Hepatic stellate cell (primary cell): ENCODE results near the gene ACOT6.
"Not testable (repeated sequence)": the region's sequence is repeated elsewhere in the genome, so short reads cannot be mapped to it uniquely, and the experiment has no call there.

Experiments
- DNase-seq: peaks from one replicate; pipeline ENCODE4 v3.0.0; 2011; ENCODE audit warnings: low spot score

ACOT6 gene

GRCh38 chr14:73651005-73651404, 38.7 kb downstream of the ACOT6 start:
- DNase-seq, result no peak

- no peak for DNase-seq
Measured at GRCh38 chr14:73655851-73656250, 43.5 kb downstream of the ACOT6 start.

GRCh38 chr14:73659202-73659601, 46.9 kb downstream of the ACOT6 start:
- DNase-seq, result not testable (repeated sequence)

- DNase-seq, result no peak
Measured at GRCh38 chr14:73660511-73660910, 48.2 kb downstream of the ACOT6 start.

GRCh38 chr14:73661872-73662271, 49.6 kb downstream of the ACOT6 start:
- no peak for DNase-seq

GRCh38 chr14:73662487-73662943, 50.2 kb downstream of the ACOT6 start:
- peak; percentile 63 for DNase-seq

- DNase-seq, result no peak
Measured at GRCh38 chr14:73663548-73664212, 51.4 kb downstream of the ACOT6 start.

- DNase-seq, result no peak
Measured at GRCh38 chr14:73665130-73665529, 52.8 kb downstream of the ACOT6 start.

GRCh38 chr14:73666583-73666982, 54.3 kb downstream of the ACOT6 start:
- DNase-seq, result no peak

GRCh38 chr14:73667854-73668253, 55.5 kb downstream of the ACOT6 start:
- DNase-seq, result no peak
